Measurements from ENCODE around the gene ACOXL. TPM values are rescaled to one million over a fixed set of nuclear protein-coding genes. Genes with fewer than 3 reads are reported as not detected.

Gene ACOXL
- total and polyA plus RNA-seq, 10 of the 15 experiments (the other 5 are each of a cell fraction or from before 2014, with no cell fraction given) = 0.05 to 1.3 (median 0.71) TPM

GRCh38 chr2:111031546-111032478 is 299.4 kb downstream of the ACOXL start:
- intact Hi-C loops (cut with micrococcal nuclease; ENCODE audit: unreplicated experiment) = no loop called here
- TF ChIP-seq E2F4 (IDR thresholded peaks at IDR 0.05; ENCODE audit: low read depth, low read length) = no peak
- POLR2A ChIA-PET = interaction anchor here (1.1 to 2.0 kb wide), 3 partner anchors 18 to 156 kb away, joined by 3 to 4 read pairs (median 4); no protein-coding TSS in a partner anchor
- Histone ChIP-seq H3K36me3 (ENCODE audit: control insufficient read depth in 2 of 2, insufficient read depth in 2 of 2, low read length in 1 of 2) (no peaks in the 10 kb centered on the region), H3K9ac (ENCODE audit: control insufficient read depth, insufficient read depth, low read length) (no peak overlapping the region), H3K27ac (ENCODE audit: control insufficient read depth, insufficient read depth) (no peak overlapping the region), H3K9me3 (replicated peaks; ENCODE audit: control insufficient read depth, insufficient read depth, low read length) (no peaks in the 10 kb centered on the region; the same call in 2 of the 3 replicates), H3K4me1 (ENCODE audit: control insufficient read depth, insufficient read depth, low read length) (peaks cover 14% of the 10 kb centered on the region), H3K79me2 (ENCODE audit: control insufficient read depth, insufficient read depth, low read length) (no peaks in the 10 kb centered on the region), H2AFZ (ENCODE audit: control insufficient read depth, low read depth, low read length) (no peak overlapping the region), H3K27me3 (replicated peaks in 1 of 2; ENCODE audit: control insufficient read depth in 2 of 2, insufficient read depth in 2 of 2, low read length in 1 of 2) (peaks cover 0 to 11% of the 10 kb centered on the region in 2 experiments; a peak in 3 of 4 replicates), H3K4me2 (ENCODE audit: control insufficient read depth, insufficient read depth) (no peak overlapping the region), H4K20me1 (ENCODE audit: control insufficient read depth, insufficient read depth) (no peaks in the 10 kb centered on the region), H3K4me3 (no peak overlapping the region)
- in situ Hi-C loops (cut with MboI) = no loop called here
- BruUV-seq (replicated peaks) = no TSS peak
- RAD21 ChIA-PET (ENCODE audit: unreplicated experiment) = interaction anchor here (1.2 to 2.0 kb wide), 4 partner anchors 9 to 25 kb away, joined by 3 to 8 read pairs (median 4); no protein-coding TSS in a partner anchor
- CTCF ChIA-PET = interaction anchor here (1.0 to 1.3 kb wide), 3 partner anchors 17 to 177 kb away, joined by 3 read pairs; no protein-coding TSS in a partner anchor
- 40% methylated on average over 15 of the region's 15 CpGs for WGBS (ENCODE audit: insufficient coverage, insufficient replicate concordance, low lambda C conversion rate, missing lambda C conversion rate)
- FAIRE-seq (no peak), ATAC-seq (no peak), DNase-seq (ENCODE audit: low read depth, low spot score) (no peak)
- SMC1A ChIA-PET (ENCODE audit: uncharacterized antibody, unreplicated experiment) = interaction anchor here (0.5 to 4.1 kb wide), 4 partner anchors 18 to 221 kb away, joined by 3 to 18 read pairs (median 7); no protein-coding TSS in a partner anchor

Data from GM12878 (cell line).